Trophoblast cell (in vitro differentiated cells and primary cell): ENCODE measurements around the gene KREMEN1.
A peak's percentile ranks its signal among the peaks of the same experiment; 100 is the strongest.

Experiments
- DNase-seq, 2 donors: peaks; one replicate each; pipeline ENCODE4 v3.0.0-alpha.2; 2016
- H2AFZ ChIP-seq: 2 replicates; pipeline ENCODE4 v1.6.1; 2013; ENCODE audit warnings: low read length, moderate library complexity, mild to moderate bottlenecking; ENCODE audit not compliant: insufficient read depth, poor library complexity
- H2AK5ac ChIP-seq: 2 replicates; pipeline ENCODE4 v1.6.1; 2013; ENCODE audit warnings: mild to moderate bottlenecking, low read length
- H2BK120ac ChIP-seq: 2 replicates; pipeline ENCODE4 v1.6.1; 2013; ENCODE audit warnings: low read length, mild to moderate bottlenecking, moderate library complexity; ENCODE audit not compliant: insufficient read depth, poor library complexity
- H2BK12ac ChIP-seq: 2 replicates; pipeline ENCODE4 v1.6.1; 2013; ENCODE audit warnings: mild to moderate bottlenecking, low read length, moderate library complexity
- H2BK5ac ChIP-seq: 2 replicates; pipeline ENCODE4 v1.6.1; 2013; ENCODE audit warnings: low read length, low read depth, moderate library complexity, mild to moderate bottlenecking; ENCODE audit not compliant: poor library complexity
- H3K14ac ChIP-seq: 2 replicates; pipeline ENCODE4 v1.6.1; 2013; ENCODE audit warnings: mild to moderate bottlenecking, low read length
- H3K18ac ChIP-seq: 2 replicates; pipeline ENCODE4 v1.6.1; 2013; ENCODE audit warnings: mild to moderate bottlenecking, low read length
- H3K23ac ChIP-seq: 2 replicates; pipeline ENCODE4 v1.6.1; 2013; ENCODE audit warnings: low read length
- H3K27ac ChIP-seq: 2 replicates; pipeline ENCODE4 v1.5.1; 2013; ENCODE audit warnings: low read depth, mild to moderate bottlenecking, inconsistent platforms, low read length, moderate library complexity
- H3K27me3 ChIP-seq: 2 replicates; pipeline ENCODE4 v1.6.1; 2013; ENCODE audit warnings: inconsistent platforms, mild to moderate bottlenecking, low read length, moderate library complexity; ENCODE audit not compliant: insufficient read depth
- H3K36me3 ChIP-seq, 2 experiments: 1 replicate in 1 of 2; 2 replicates in 1 of 2; pipeline ENCODE4 v1.6.1; 2013; ENCODE audit warnings: low read length in 2 of 2, mild to moderate bottlenecking in 2 of 2, moderate library complexity in 1 of 2; ENCODE audit not compliant: insufficient read depth in 2 of 2, control insufficient read depth in 1 of 2
- H3K4ac ChIP-seq: 2 replicates; pipeline ENCODE4 v1.6.1; 2013; ENCODE audit warnings: low read depth, mild to moderate bottlenecking, low read length, moderate library complexity
- H3K4me1 ChIP-seq, 2 experiments: 1 replicate in 1 of 2; 2 replicates in 1 of 2; pipeline ENCODE4 v1.6.1; 2013; ENCODE audit warnings: low read length in 2 of 2, mild to moderate bottlenecking in 2 of 2, moderate library complexity in 1 of 2; ENCODE audit not compliant: insufficient read depth in 2 of 2, control insufficient read depth in 1 of 2
- H3K4me2 ChIP-seq: 2 replicates; pipeline ENCODE4 v1.6.1; 2013; ENCODE audit warnings: inconsistent platforms, mild to moderate bottlenecking, low read length, moderate library complexity
- H3K4me3 ChIP-seq: 2 replicates; pipeline ENCODE4 v1.5.1; 2013; ENCODE audit warnings: mild to moderate bottlenecking, low read depth, low read length, inconsistent platforms
- H3K79me1 ChIP-seq: one replicate; pipeline ENCODE4 v1.6.1; 2013; ENCODE audit warnings: low read length
- H3K79me2 ChIP-seq: 2 replicates; pipeline ENCODE4 v1.6.1; 2013; ENCODE audit warnings: low read length, mild to moderate bottlenecking; ENCODE audit not compliant: control insufficient read depth, insufficient read depth, poor library complexity
- H3K9ac ChIP-seq: 2 replicates; pipeline ENCODE4 v1.6.1; 2013; ENCODE audit warnings: mild to moderate bottlenecking, low read length
- H3K9me3 ChIP-seq: 2 replicates; pipeline ENCODE4 v1.6.1; 2013; ENCODE audit warnings: low read depth, mild to moderate bottlenecking, control low read depth, inconsistent platforms, low read length; ENCODE audit not compliant: insufficient read depth
- H4K12ac ChIP-seq: 2 replicates; pipeline ENCODE4 v1.6.1; 2013; ENCODE audit warnings: low read depth, mild to moderate bottlenecking, low read length, moderate library complexity
- H4K8ac ChIP-seq: 2 replicates; pipeline ENCODE4 v1.6.1; 2013; ENCODE audit warnings: low read depth, mild to moderate bottlenecking, low read length, moderate library complexity
- H4K91ac ChIP-seq: one replicate; pipeline ENCODE4 v1.6.1; 2013; ENCODE audit warnings: low read depth, mild to moderate bottlenecking, low read length, moderate library complexity
- WGBS: extraction: QIAGEN DNeasy Blood & Tissue Kit; methylation state at CpG from one replicate; pipeline ENCODE4 v1.1.7; 2013; ENCODE audit warnings: missing lambda C conversion rate; ENCODE audit not compliant: insufficient read length, insufficient coverage; ENCODE audit errors: extremely low coverage; 5-methylcytosine and 5-hydroxymethylcytosine counted together

KREMEN1 gene

GRCh38 chr22:29166180-29166579 lies 93.3 kb downstream of the KREMEN1 start:
- no peaks in the 10 kb centered on the region for H3K27me3 ChIP-seq

GRCh38 chr22:29167032-29167911 lies 94.4 kb downstream of the KREMEN1 start:
- no CpG with 5 or more reads among the region's 22 CpGs for WGBS

More at GRCh38 chr22:29166180-29166579, 93.3 kb downstream of the KREMEN1 start:
- Histone ChIP-seq H2BK5ac (no peak overlapping the region), H3K79me1 (no peaks in the 10 kb centered on the region), H3K27ac (no peak overlapping the region), H4K91ac (no peak overlapping the region), H3K9me3 (no peaks in the 10 kb centered on the region), H2BK12ac (no peak overlapping the region), H3K4me2 (no peak overlapping the region), H3K4ac (no peak overlapping the region), H3K79me2 (no peaks in the 10 kb centered on the region), H3K14ac (no peak overlapping the region), H3K18ac (no peak overlapping the region), H3K23ac (no peak overlapping the region), H2AK5ac (no peak overlapping the region), H2BK120ac (no peak overlapping the region), H2AFZ (no peak overlapping the region), H3K36me3 (no peaks in the 10 kb centered on the region), H3K4me1 (no peaks in the 10 kb centered on the region), H4K8ac (no peak overlapping the region), H3K9ac (no peak overlapping the region), H3K4me3 (peak overlapping the region; percentile 49), H4K12ac (no peak overlapping the region)
- no CpG with 5 or more reads among the region's 6 CpGs for WGBS
- DNase-seq, result no peak

DNA sequence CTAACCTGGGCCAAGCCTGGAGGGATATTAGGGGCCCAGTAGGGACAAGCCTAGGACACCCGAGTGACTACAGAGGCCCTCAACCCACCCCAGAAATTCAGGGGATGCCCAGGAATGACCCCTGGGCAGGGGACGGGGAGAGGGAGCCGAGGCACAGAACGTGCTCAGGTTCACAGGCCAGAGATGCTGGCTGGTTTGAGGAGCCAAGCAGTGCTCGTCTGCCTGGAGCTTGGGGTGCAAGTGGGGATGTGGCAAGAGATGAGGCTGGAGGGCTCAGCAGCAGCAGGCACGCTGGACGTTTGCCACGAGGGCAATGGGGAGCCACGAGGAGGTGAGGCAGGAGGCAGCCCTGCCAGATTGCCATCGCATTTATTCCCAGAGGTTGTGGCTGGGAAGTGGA lies 98.9 kb downstream of the KREMEN1 start:
- H3K79me1 ChIP-seq, result no peaks in the 10 kb centered on the region
- H4K91ac ChIP-seq, result no peak overlapping the region
- DNase-seq, result no peak
- no peak overlapping the region for H3K27ac ChIP-seq
- no peak overlapping the region for H3K4ac ChIP-seq
- H2BK5ac ChIP-seq, result no peak overlapping the region
- no peaks in the 10 kb centered on the region for H3K27me3 ChIP-seq
- H3K18ac ChIP-seq, result no peak overlapping the region
- no peak overlapping the region for H3K23ac ChIP-seq
- no peak overlapping the region for H2BK120ac ChIP-seq
- H3K79me2 ChIP-seq, result no peaks in the 10 kb centered on the region
- H3K4me2 ChIP-seq, result no peak overlapping the region
- no peaks in the 10 kb centered on the region for H3K4me1 ChIP-seq
- no peaks in the 10 kb centered on the region for H3K36me3 ChIP-seq
- H3K14ac ChIP-seq, result no peak overlapping the region
- no peak overlapping the region for H2BK12ac ChIP-seq
- H4K12ac ChIP-seq, result no peak overlapping the region
- no peaks in the 10 kb centered on the region for H3K9me3 ChIP-seq
- H4K8ac ChIP-seq, result no peak overlapping the region
- H2AK5ac ChIP-seq, result no peak overlapping the region
- H3K4me3 ChIP-seq, result no peak overlapping the region
- H3K9ac ChIP-seq, result no peak overlapping the region
- WGBS, result no CpG with 5 or more reads among the region's 10 CpGs
- H2AFZ ChIP-seq, result no peak overlapping the region

More at GRCh38 chr22:29167032-29167911, 94.4 kb downstream of the KREMEN1 start:
- no peaks in the 10 kb centered on the region for H3K4me1 ChIP-seq
- H2AFZ ChIP-seq, result no peak overlapping the region
- H4K91ac ChIP-seq, result no peak overlapping the region
- no peaks in the 10 kb centered on the region for H3K36me3 ChIP-seq
- H2BK120ac ChIP-seq, result no peak overlapping the region
- no peak overlapping the region for H3K23ac ChIP-seq
- H3K4me2 ChIP-seq, result no peak overlapping the region
- no peaks in the 10 kb centered on the region for H3K9me3 ChIP-seq
- no peak overlapping the region for H3K9ac ChIP-seq
- no peak overlapping the region for H4K8ac ChIP-seq
- H2AK5ac ChIP-seq, result no peak overlapping the region
- no peak overlapping the region for H3K4ac ChIP-seq
- DNase-seq, result peak; percentile 3 to 10
- no peak overlapping the region for H3K18ac ChIP-seq
- no peaks in the 10 kb centered on the region for H3K79me2 ChIP-seq
- H3K79me1 ChIP-seq, result no peaks in the 10 kb centered on the region
- no peak overlapping the region for H3K14ac ChIP-seq
- H4K12ac ChIP-seq, result no peak overlapping the region
- no peak overlapping the region for H3K27ac ChIP-seq
- H3K27me3 ChIP-seq, result no peaks in the 10 kb centered on the region
- no peak overlapping the region for H2BK5ac ChIP-seq
- H2BK12ac ChIP-seq, result no peak overlapping the region
- H3K4me3 ChIP-seq, result no peak overlapping the region

DNA sequence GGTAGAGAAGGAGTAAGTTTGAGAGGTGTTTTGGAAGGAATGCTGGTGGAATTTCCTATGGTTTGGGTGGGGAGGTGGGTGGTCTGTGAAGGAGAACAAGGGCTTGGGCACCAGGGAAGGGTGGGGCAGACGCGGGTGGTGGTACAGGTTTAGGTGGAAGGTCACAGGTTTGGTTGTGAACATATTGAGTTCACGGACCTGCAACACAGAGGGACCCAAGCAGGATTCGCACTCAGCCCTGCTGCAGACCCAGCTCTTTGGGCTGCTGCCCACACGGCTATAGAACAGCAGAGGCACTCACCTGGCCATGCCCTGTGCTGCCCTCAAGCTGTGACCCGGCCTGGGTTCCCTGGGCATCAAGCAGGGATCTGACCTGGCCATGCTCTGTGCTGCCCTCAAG lies 99.4 kb downstream of the KREMEN1 start:
- Histone ChIP-seq H3K18ac (no peak overlapping the region), H3K36me3 (no peaks in the 10 kb centered on the region), H2AFZ (no peak overlapping the region), H3K23ac (no peak overlapping the region), H3K27me3 (no peaks in the 10 kb centered on the region), H4K91ac (no peak overlapping the region), H2BK120ac (no peak overlapping the region), H4K12ac (no peak overlapping the region), H2BK5ac (no peak overlapping the region), H2BK12ac (no peak overlapping the region), H3K9me3 (no peaks in the 10 kb centered on the region), H3K14ac (no peak overlapping the region), H3K4ac (no peak overlapping the region), H3K4me2 (no peak overlapping the region), H3K79me1 (no peaks in the 10 kb centered on the region), H3K4me1 (no peaks in the 10 kb centered on the region), H4K8ac (no peak overlapping the region), H3K27ac (no peak overlapping the region), H2AK5ac (no peak overlapping the region), H3K9ac (no peak overlapping the region), H3K79me2 (no peaks in the 10 kb centered on the region), H3K4me3 (no peak overlapping the region)
- DNase-seq, result no peak
- WGBS, result no CpG with 5 or more reads among the region's 6 CpGs
